A204.1 (cell line): ENCODE measurements around the gene SLC6A12.

Experiments used
- FAIRE-seq: peaks from 2 replicates; lab custom pipeline; 2012; peaks lifted over from hg19 to GRCh38; lab: Jason Lieb, UNC

SLC6A12 gene

DNA sequence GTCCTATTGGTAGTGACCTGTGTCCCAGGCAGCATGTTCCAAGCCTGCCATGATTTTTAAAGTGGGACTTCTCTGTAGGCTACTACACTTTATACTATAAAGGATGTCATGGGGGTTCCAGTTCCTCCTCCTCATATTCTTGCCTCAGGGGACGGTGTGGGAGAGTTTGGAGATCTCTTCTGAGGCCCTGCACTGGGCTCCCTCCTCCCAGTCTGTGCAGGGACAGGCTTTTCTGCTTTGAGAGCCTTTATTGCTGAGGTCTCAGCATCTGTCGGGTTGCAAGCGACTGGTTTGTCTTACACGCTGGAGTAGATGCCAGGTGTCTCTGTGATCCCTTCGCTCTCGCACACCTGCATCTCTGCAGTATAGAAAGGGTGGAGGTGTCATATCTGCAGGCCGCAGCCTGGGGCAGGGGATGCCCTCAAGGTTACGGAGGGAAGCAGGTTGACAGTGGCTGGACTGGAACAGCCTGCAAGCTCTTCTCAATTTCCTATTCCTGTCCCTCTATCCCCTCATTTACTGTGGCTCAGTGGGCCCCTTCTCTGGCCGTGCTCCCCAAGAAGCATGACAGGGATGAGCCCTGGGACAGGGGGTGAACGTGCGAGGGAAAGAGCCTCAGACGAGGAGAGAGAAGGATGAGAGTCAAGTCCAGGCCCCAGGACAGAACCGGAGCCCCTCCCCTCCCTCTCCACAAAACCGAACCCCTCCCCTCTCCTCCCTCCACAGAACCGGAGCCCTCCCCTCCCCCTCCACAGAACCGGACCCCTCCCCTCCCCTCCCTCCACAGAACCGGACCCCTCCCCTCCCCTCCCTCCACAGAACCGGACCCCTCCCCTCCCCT lies 51.3 kb downstream of the SLC6A12 start:
- no peak for FAIRE-seq

GRCh38 chr12:161823-162222 lies 52.1 kb downstream of the SLC6A12 start:
- no peak for FAIRE-seq

DNA sequence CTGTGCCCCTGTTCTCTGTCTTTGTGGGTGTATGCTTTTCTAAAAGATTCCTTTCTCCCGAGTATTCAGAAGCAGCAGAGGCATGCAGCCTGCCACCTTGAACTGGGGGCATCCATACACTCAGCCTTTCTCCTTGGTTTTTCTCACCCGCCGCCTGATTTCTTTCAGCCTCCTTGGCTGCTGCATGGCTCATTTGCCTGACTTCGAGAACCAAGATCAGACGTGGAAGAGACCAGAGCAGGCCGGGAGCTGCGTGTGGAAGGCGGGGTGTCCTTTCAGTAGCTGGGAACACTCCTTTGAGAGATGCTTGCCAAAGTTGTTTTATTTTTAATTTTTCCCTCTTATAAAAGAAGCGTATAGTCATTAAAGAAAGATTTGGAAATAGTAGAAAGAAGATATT lies 53.1 kb downstream of the SLC6A12 start:
- FAIRE-seq = no peak

DNA sequence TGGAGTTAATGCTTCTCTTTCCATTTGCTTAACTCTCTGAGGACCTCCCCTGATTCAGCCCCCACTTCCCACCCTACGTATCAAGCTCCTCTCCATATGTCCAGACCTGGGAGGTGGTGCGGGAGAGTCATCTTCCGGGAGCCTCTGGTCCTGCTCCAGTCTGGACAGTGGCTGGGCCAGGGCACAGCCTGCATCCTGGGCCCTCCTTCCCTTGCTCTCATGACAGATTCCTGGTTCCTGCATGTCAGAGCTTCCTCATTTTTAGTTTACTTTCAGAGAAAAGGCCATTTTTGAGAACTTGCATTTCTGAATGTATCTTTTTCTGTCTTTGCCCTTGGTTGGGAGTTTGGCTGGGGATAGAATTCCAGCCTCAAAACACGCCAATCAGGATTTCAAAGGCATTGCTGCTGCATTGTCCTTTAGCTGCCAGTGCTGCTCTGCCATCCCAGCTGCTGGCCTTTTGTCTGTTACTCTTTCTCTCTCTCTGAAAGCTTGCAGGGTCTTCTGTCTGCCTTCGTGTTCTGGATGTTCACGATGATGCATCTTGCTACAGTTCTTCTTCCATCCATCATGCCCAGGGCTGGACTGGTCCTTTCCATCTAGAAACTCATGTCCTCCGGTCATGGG lies 54.7 kb downstream of the SLC6A12 start:
- no peak for FAIRE-seq

GRCh38 chr12:157644-158043 lies 56.3 kb downstream of the SLC6A12 start:
- FAIRE-seq = no peak

DNA sequence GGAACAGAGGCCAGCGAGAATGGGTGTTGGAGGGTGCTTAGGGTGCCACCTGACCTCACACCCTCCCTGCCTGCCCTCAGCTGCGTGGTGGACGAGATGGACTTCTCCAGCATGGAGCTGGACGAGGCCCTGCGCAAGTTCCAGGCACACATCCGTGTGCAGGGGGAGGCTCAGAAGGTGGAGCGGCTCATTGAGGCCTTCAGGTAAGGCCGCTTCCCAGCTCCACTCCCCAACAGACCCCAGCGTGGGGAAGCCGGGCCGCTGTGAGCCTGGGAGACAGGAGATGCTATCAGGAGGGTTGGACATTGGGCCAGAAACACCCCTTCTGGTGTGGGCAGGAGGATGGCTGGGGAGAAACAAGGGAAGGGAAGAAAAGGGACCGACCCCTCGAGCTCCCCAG lies 57.0 kb downstream of the SLC6A12 start:
- no peak for FAIRE-seq

- FAIRE-seq = no peak
Measured at GRCh38 chr12:155646-156045, 58.3 kb downstream of the SLC6A12 start.

DNA sequence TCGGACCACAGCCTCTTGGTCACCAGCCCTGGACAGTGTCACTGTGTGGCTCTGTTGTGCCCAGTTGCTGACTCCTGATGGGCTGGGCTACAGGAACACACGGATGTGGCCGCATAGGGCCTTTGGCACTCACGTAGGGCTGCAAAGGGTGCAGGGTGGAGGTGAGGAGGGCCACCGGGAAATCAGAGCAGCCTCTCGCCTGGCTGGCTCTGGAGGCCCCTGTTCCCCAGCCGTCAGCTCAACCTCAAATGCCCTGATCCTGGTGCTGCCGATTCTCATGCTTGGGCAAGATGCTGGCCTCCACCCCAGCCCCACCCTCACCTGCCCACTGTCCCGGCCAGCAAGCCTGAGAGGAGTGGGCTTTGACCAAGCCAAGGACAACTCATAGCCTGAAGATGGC lies 59.0 kb downstream of the SLC6A12 start:
- FAIRE-seq = no peak

DNA sequence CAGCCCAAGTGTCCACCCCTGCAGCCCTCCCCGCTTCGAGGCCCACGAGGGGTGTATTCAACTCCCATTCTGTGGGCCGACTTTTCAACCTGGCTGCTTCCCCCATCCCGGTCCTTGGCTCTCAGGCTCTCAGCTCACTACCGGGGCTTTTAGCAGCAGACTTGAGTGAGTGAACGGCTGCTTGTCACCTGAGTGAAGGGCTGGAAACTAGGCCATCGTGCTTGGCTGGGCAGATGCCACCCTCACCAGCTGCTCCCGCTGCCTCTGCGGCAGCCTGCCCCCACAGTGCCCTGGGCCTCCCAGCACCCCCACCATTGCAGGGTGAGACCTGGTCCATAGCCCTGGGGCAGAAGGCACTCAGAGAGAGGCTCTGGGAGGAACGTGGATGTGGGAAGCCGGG lies 59.9 kb downstream of the SLC6A12 start:
- no peak for FAIRE-seq

- no peak for FAIRE-seq
Measured at GRCh38 chr12:153080-153746, 60.7 kb downstream of the SLC6A12 start.

DNA sequence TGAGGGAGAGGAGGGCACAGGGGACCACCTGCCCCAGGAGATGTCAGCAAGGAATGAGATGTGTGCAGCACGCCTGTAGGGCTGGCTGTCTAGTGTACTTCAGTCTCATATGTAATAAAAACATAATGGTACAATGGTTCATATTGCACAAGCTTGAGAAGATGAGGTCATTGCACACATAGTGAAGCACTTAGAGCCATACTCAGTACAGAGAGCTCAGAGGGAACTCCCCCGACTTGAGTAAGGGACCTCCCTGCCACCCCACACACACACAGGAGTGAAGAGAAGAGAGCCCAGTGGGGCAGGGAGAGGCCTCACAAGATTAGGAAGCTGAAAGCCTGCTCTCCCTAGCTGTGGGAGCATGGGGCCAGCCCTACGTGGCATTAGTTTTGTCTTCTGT lies 61.5 kb downstream of the SLC6A12 start:
- FAIRE-seq = no peak

- FAIRE-seq = no peak
Measured at GRCh38 chr12:151579-151978, 62.4 kb downstream of the SLC6A12 start.

DNA sequence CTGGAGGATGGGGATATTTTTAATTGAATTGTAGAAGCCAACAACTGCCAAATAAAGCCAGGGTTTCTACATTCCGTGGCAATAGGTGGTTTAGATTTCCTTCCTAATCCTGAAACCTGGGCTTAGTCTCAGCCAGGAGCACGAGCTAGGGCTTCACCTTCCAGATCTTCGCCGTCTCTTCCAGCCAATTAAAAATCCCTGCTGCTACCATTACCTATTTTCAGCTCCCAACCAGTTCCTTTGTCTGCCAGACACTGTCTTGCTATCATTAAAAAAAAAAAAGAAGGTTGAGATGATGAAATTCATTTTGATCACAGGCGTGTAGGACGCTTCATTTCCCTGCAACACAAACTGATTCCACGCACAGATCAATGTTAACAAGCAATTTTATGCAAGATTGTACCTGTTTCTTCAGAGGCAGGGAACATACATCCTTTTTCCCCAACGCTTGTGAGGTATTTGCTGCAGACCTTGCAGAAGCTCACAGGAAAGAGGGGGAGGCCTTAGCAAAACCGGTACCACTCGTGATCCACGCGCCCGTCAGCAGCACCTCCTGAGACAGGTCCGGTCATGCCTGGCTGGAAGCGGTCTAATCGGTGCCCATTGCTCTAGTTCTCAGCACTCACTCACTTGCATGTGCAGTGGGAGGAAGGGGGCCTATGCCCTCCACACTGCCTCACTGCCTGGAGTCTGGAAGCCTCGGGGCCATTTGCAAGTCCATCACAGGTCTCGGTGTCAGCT lies 65.1 kb downstream of the SLC6A12 start:
- no peak for FAIRE-seq

DNA sequence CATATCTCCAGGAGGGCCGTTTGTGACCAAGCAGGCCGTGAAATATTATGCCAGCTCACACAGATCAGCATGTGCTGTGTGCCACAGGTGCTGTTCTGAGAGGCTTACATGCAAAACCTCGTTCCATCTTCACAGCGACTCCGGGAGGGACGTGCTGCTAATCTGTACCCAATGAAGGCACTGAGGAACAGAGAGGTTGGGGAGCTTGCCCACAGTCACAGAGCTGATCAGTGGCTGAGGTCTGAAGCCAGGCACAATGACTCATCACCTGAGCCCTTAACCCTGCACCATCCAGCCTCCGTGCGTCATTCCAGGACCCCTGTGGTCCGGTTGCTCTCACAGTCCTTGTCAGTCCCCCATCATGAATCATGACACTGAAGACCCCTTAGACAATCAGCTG lies 66.7 kb downstream of the SLC6A12 start:
- no peak for FAIRE-seq

GRCh38 chr12:145369-145960 lies 68.5 kb downstream of the SLC6A12 start:
- FAIRE-seq = no peak

DNA sequence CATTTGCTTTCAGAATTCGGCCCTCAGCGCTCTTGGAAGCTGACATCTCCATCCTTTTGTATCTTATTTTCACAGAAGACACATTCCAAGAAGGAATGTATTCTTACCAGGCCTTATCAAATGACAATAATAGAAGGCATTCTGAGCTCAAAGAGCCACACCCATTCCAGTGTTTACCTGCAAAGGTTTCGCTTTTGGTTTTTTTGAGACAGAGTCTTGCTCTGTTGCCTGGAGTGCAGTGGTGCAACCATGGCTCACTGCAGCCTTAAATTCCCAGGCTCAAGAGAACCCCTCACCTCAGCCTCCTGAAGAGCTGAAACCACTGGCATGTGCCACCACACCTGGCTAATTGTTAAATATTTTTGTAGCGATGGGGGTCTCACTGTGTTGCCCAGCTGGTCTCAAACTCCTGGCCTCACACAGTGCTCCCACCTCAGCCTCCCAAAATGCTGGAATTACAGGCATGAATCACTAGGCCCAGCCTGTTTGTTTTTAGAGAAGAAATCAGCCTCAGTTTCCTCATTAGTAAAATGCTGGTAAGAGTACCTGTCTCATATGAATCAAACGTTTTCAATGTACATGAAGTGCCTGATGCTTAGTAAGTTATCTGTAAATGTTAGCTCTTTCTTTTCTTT lies 69.2 kb downstream of the SLC6A12 start:
- no peak for FAIRE-seq

DNA sequence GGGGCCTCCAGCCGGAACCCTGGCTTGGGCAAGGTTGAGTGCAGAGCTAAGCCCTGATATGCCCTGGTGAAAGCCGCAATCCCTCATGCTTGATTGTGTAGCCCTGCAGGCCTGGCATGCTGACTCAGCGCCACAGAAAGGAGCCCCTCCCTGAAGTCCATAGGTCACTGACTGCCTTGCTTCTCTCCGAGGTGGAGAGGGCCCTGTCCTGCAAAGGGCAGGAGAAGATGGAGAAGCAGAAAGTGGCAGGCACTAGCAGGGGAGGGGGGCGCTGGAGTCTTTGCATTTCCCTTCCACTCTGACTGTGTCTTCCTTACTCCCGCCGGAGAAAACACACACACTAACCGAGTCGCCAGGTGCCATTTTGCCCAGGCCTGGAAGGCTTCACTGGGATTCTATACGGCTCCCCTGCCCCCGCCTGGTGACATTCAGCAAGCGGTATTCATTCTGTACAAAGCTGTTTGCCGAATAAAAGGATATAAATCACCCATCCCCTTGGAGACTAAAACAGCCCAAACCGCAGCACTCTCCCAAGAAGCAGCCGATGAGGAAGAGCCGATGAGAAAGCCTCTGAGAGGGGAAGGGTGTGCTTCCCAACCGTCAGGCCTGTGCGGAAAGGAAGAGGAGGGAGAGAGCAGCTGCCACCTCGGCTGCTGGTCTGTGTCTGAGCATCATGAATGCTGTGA lies 69.8 kb downstream of the SLC6A12 start:
- FAIRE-seq = no peak

DNA sequence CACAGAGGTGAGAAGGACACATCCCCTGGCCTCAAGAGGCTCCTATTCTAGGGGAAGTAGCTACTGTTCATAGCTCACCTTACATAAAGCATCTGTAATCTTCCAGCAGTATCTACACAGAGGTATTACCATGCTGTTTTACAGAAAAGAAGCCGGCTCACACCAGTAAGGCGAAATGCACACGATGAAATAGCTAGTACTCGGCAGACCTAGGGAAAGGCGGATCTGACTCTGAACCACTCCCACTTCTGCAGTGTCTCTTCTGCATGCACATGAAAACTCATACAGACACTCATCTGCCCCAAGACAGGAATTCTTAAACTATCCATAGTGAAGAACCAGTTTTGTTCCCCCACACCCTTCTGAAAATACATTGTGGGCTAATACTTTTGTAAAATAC lies 73.8 kb downstream of the SLC6A12 start:
- FAIRE-seq = no peak
